Gastroesophageal sphincter (tissue), 4 donors: ENCODE measurements around the gene BCL11A. TPM values are rescaled to one million over a fixed set of nuclear protein-coding genes. Genes with fewer than 3 reads are reported as not detected.

Source experiments
- ATAC-seq: fragments of 150-250 bp; one replicate; pipeline ENCODE4 v1.9.1; 2016; ENCODE audit warnings: mild to moderate bottlenecking, moderate library complexity
- H3K27ac ChIP-seq, 4 donors: fragments of 200-600 bp; sonication (generic) in 3 of 4; 1 replicate in 3 of 4; 2 replicates in 1 of 4; pipeline ENCODE4 v1.5.1; 2016 to 2019
- H3K27me3 ChIP-seq: fragments of 200-600 bp; sonication (generic); one replicate; pipeline ENCODE4 v1.5.1; 2019
- H3K36me3 ChIP-seq, 2 donors: fragments of 200-600 bp; sonication (generic); one replicate each; pipeline ENCODE4 v1.5.1; 2019; ENCODE audit warnings: control low read depth in 1 of 2
- H3K4me1 ChIP-seq, 3 donors: fragments of 200-600 bp; sonication (generic); 1 replicate in 2 of 3; 2 replicates in 1 of 3; pipeline ENCODE4 v1.5.1; 2016 to 2019; ENCODE audit warnings: control low read depth in 2 of 3
- H3K4me3 ChIP-seq, 2 donors: fragments of 200-600 bp; sonication (generic); one replicate each; pipeline ENCODE4 v1.5.1; 2019; ENCODE audit warnings: mild to moderate bottlenecking in 1 of 2, moderate library complexity in 1 of 2
- H3K9me3 ChIP-seq, 3 donors: fragments of 200-600 bp; sonication (generic); one replicate each; pipeline ENCODE4 v1.5.1; 2017 to 2019; ENCODE audit warnings: control low read depth in 2 of 3
- EP300 ChIP-seq: sonication (generic); formaldehyde crosslinking; IDR thresholded peaks from one replicate; pipeline ENCODE4 v1.6.1; 2017; ENCODE audit warnings: antibody characterized with exemption, mild to moderate bottlenecking
- POLR2A ChIP-seq, 2 donors: fragments of 450-650 bp; IDR thresholded peaks; one replicate each; pipeline ENCODE4 v1.6.1; 2017; ENCODE audit warnings: antibody characterized with exemption in 2 of 2, mild to moderate bottlenecking in 2 of 2, moderate library complexity in 1 of 2
- POLR2AphosphoS5 ChIP-seq: sonication (generic); formaldehyde crosslinking; IDR thresholded peaks from one replicate; pipeline ENCODE4 v1.6.1; 2017; ENCODE audit warnings: antibody characterized with exemption
- WGBS, 2 donors: methylation state at CpG; one replicate each; pipeline ENCODE4 v1.1.5; 2018; ENCODE audit warnings: low coverage in 1 of 2; 5-methylcytosine and 5-hydroxymethylcytosine counted together
- total RNA-seq, 4 donors: library from RNA; depleted of rRNA; stranded (reverse); fragments of >200 nt; gene quantifications; one replicate each; pipeline ENCODE4 v1.1.0, GENCODE V29; 2016
- TF ChIP-seq, protein P1 (sequence below), 4 experiments: fragments of 200-600 bp in 2 of 4; fragments of 450-650 bp in 2 of 4; sonication (generic) in 1 of 4; IDR thresholded peaks; one replicate each; pipeline ENCODE4 v1.5.1; 2017 to 2019; ENCODE audit warnings: antibody characterized with exemption in 4 of 4, mild to moderate bottlenecking in 2 of 4, moderate library complexity in 2 of 4

BCL11A gene
- total RNA-seq, 4 donors from 2014 or later: 3.6 to 10.6 (median 8.1) TPM

DNA sequence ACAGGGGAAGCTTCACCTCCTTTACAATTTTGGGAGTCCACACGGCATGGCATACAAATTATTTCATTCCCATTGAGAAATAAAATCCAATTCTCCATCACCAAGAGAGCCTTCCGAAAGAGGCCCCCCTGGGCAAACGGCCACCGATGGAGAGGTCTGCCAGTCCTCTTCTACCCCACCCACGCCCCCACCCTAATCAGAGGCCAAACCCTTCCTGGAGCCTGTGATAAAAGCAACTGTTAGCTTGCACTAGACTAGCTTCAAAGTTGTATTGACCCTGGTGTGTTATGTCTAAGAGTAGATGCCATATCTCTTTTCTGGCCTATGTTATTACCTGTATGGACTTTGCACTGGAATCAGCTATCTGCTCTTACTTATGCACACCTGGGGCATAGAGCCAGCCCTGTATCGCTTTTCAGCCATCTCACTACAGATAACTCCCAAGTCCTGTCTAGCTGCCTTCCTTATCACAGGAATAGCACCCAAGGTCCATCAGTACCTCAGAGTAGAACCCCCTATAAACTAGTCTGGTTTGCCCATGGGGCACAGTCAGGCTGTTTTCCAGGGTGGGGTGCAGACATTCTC is 58.3 kb downstream of the BCL11A start:
- 90 to 92% methylated on average over 3 to 4 of the region's 6 CpGs for WGBS, 2 donors
- no peak for TF ChIP-seq POLR2A (IDR thresholded peaks at IDR 0.05)
- no peak for TF ChIP-seq POLR2AphosphoS5
- TF ChIP-seq, protein P1, sequence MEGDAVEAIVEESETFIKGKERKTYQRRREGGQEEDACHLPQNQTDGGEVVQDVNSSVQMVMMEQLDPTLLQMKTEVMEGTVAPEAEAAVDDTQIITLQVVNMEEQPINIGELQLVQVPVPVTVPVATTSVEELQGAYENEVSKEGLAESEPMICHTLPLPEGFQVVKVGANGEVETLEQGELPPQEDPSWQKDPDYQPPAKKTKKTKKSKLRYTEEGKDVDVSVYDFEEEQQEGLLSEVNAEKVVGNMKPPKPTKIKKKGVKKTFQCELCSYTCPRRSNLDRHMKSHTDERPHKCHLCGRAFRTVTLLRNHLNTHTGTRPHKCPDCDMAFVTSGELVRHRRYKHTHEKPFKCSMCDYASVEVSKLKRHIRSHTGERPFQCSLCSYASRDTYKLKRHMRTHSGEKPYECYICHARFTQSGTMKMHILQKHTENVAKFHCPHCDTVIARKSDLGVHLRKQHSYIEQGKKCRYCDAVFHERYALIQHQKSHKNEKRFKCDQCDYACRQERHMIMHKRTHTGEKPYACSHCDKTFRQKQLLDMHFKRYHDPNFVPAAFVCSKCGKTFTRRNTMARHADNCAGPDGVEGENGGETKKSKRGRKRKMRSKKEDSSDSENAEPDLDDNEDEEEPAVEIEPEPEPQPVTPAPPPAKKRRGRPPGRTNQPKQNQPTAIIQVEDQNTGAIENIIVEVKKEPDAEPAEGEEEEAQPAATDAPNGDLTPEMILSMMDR (IDR thresholded peaks at IDR 0.05): no peak
- no peak for TF ChIP-seq EP300

DNA sequence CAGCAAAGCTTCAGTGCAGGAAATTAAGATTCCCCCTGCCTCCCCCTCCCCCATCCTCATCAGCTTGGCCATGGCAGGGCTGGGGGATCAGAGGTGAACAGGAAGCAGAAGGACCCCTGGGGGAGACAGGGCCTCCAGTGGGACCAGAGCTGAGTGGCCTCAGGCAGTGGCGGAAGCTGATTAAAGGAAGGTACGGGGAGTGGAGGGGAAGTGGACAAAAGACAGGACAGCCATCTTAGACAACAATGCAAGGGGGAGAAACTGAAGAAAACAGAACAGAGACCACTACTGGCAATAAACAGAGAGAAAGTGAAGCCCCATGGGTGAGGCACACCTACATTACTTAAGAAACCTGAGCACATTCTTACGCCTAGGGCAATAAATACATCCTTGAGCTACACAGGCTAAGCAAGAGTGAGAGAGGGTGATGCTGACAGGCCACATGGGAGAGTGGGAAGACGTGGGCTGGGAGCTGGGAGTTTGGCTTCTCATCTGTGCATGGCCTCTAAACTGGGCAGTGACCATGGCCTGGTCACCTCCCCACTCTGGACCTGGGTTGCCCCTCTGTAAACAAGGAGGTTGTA is 59.6 kb downstream of the BCL11A start:
- WGBS, 2 donors: 75 to 86% methylated on average over 4 of the region's 4 CpGs
- H3K27ac ChIP-seq: no peak overlapping the region
- no peaks in the 10 kb centered on the region for H3K36me3 ChIP-seq
- H3K4me1 ChIP-seq: no peaks in the 10 kb centered on the region
- H3K4me3 ChIP-seq: no peak overlapping the region
- TF ChIP-seq POLR2AphosphoS5 (no peak), POLR2A (IDR thresholded peaks at IDR 0.05) (no peak)
- H3K9me3 ChIP-seq: no peaks in the 10 kb centered on the region
- no peak for ATAC-seq
- H3K27me3 ChIP-seq: no peaks in the 10 kb centered on the region

More for the DNA sequence above, 58.3 kb downstream of the BCL11A start:
- Histone ChIP-seq H3K27ac (no peak overlapping the region), H3K9me3 (no peaks in the 10 kb centered on the region), H3K4me1 (no peaks in the 10 kb centered on the region), H3K4me3 (no peak overlapping the region), H3K27me3 (peaks cover 4% of the 10 kb centered on the region), H3K36me3 (no peaks in the 10 kb centered on the region)
- ATAC-seq: no peak

DNA sequence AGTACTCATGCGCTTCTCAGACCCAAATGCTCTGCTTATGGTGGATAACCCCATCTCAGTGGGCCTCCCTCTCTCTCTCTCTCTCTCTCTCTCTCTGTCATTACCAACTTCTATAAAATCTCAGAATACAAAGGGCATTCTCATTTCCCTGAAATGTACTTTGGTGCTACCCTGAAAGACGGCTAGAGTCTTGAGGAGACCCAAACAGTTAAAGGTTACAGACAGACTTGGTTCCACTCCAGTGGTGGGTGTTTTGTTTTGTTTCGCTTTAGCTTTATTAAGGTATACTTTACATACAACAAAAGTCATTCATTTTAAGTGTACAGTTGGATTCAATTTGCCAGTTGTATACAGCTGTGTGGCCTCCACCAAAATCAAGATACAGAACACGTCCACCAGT is 60.9 kb downstream of the BCL11A start:
- ATAC-seq: no peak
- H3K27me3 ChIP-seq: no peaks in the 10 kb centered on the region
- H3K36me3 ChIP-seq: no peaks in the 10 kb centered on the region
- no peak overlapping the region for H3K4me3 ChIP-seq
- TF ChIP-seq POLR2A (IDR thresholded peaks at IDR 0.05) (no peak), EP300 (no peak), POLR2AphosphoS5 (no peak)
- TF ChIP-seq, protein P1 (IDR thresholded peaks at IDR 0.05): no peak
- no peaks in the 10 kb centered on the region for H3K9me3 ChIP-seq
- 92 to 97% methylated on average over 3 to 4 of the region's 4 CpGs for WGBS, 2 donors
- no peaks in the 10 kb centered on the region for H3K4me1 ChIP-seq
- no peak overlapping the region for H3K27ac ChIP-seq

GRCh38 chr2:60490848-60491247 is 62.6 kb downstream of the BCL11A start:
- Histone ChIP-seq H3K4me1 (no peaks in the 10 kb centered on the region), H3K27me3 (no peaks in the 10 kb centered on the region), H3K36me3 (no peaks in the 10 kb centered on the region), H3K27ac (no peak overlapping the region), H3K9me3 (no peaks in the 10 kb centered on the region), H3K4me3 (no peak overlapping the region)
- TF ChIP-seq, protein P1 (IDR thresholded peaks at IDR 0.05): no peak
- TF ChIP-seq POLR2A (IDR thresholded peaks at IDR 0.05) (no peak), EP300 (no peak), POLR2AphosphoS5 (no peak)
- 60 to 61% methylated on average over 4 of the region's 4 CpGs for WGBS, 2 donors
- ATAC-seq: no peak

- Histone ChIP-seq H3K4me3 (no peak overlapping the region), H3K27me3 (no peaks in the 10 kb centered on the region), H3K9me3 (no peaks in the 10 kb centered on the region), H3K27ac (no peak overlapping the region), H3K4me1 (peaks cover 0 to under 1% (median 0%) of the 10 kb centered on the region in 3 donors), H3K36me3 (no peaks in the 10 kb centered on the region)
- no peak for TF ChIP-seq POLR2A (IDR thresholded peaks at IDR 0.05)
- TF ChIP-seq, protein P1 (IDR thresholded peaks at IDR 0.05): no peak
- TF ChIP-seq EP300: no peak
- no peak for TF ChIP-seq POLR2AphosphoS5
- 100% methylated on average over 1 of the region's 1 CpG for WGBS, 2 donors
- no peak for ATAC-seq
These were observed 63.0 kb downstream of the BCL11A start for GRCh38 chr2:60490441-60490840.
